ENCODE measurements around the gene ZFAND2A. TPM values are rescaled to one million over a fixed set of nuclear protein-coding genes. Genes with fewer than 3 reads are reported as not detected.
"Not testable (repeated sequence)": the region's sequence is repeated elsewhere in the genome, so short reads cannot be mapped to it uniquely, and the experiment has no call there.

ZFAND2A gene
- total RNA-seq, 1 donor from 2014 or later, result 14.7 TPM

DNA sequence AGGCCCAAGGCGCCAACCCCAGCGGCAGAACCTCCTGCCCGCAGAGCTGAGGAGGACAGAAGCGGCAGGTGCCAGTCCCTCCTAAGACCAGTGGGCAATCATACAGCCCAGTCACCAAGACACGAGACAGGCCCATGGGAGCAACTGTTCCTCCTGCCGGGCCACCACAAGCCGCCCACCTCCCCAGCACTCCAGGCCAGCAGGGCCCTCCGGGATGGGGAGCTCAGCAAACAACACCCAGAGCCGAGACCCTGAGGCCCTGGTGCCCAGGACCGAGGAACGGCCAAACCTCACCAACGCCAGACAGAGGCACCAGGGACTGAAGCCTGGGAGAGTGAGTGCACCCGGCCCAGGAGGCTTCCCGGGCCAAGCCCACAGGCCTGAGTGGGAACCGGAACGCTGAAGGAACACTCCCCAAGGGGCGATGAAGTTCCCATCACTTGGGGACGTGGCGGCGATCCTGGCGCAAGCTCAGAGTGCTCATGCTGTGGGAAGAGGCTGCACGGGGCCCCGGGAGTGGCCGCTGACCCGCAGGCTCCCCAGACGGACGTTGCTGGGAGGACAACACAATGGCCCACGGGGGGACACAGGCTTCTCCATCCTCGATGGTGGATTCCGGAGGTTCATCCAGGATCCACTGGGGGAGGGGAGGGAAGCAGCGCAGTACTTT, 37.0 kb downstream of the ZFAND2A start:
- no peak for DNase-seq

DNA sequence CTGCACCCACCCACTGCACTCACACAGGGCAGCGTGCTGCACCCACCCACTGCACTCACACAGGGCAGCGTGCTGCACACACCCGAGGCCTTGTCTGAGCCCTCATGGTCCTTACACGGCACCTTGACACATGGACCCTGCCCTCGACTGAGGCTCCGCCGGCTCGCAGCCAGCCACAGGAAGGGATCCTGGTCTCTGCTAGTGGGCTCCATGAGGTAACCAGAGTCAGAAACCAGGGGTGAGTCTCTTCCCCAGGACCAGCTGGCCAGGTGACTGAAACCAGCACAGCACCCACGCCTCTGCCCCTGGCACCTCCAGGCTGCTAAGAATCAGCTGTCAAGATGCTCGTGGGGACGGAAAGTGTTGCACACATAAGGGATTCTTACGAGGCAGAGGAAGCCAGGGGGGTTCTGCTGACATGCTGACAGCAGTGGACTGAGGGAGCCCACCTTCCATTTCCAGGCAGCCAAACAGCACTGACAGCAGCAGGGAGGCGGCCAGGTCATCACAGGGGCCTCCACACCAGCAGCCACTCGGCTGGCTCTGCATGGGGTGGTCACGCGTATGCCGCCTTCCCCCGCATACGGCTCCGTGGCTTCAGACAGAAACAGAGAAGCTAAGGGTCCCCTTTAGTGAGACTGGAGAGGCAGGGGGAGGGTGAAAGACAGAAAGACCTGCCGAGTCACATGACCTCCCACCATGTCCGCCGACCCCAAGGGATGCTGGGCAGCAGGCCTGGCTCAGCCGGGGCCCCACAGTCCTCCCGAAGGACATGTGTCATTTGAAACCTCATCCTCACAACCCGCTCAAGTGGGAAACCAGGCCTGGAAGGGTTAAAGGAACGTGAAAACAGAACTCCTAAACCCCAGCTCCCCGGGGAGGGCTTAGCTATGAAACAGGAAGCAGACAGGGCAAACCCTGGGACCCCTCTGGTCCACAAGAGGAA, 37.8 kb downstream of the ZFAND2A start:
- DNase-seq, result no peak

DNA sequence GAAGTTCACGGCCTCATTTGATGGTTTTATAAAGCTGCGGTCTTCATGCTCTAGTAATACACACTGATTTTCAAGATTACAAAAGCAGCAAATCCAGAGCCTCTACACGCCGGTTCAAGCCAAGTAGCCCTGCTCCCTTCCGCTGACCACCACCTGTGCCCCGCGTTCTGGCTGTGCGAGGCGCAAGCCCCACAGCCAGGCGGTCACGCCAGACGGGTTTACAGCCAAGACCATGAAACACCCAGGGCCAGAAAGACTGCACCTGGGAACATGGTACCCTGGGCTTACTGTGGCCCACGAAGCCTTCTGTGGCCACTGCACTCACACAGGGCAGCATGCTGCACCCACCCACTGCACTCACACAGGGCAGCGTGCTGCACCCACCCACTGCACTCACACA, 38.5 kb downstream of the ZFAND2A start:
- DNase-seq, result no peak

DNA sequence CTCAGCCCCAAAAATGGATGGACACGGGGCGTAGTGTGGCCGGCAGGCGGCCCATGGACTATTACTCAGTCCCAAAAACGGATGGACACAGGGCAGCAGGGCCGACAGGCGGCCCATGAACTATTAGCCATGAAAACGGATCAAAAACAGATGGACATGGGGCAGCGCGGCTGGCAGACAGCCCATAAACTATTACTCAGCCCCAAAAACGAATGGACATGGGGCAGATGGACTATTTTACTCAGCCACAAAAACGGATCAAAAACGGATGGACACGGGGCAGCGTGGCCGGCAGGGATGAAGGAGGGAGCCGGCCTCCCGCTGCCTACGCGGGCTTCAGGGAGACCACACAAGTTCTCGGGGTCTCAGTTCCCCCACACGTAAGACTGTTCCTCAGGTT, 39.2 kb downstream of the ZFAND2A start:
- no peak for DNase-seq

DNA sequence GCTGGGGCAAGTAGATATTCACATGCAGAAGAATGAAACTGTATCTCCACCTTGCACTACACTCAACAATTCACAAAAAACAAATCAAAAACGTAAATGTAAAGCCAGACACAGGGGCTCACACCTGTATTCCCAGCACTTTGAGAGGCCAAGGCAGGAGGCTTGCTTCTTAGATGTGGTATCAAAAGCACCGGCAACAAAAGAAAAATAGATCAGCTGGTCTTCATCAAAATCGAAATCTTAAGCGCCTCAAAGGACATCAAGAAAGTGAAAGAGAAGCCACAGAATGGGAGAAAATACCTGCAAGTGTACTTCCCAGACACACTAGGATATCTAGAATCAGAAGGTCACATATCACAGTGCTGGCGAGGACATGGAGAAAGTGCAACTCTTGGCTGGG, 40.8 kb downstream of the ZFAND2A start:
- no peak for DNase-seq

DNA sequence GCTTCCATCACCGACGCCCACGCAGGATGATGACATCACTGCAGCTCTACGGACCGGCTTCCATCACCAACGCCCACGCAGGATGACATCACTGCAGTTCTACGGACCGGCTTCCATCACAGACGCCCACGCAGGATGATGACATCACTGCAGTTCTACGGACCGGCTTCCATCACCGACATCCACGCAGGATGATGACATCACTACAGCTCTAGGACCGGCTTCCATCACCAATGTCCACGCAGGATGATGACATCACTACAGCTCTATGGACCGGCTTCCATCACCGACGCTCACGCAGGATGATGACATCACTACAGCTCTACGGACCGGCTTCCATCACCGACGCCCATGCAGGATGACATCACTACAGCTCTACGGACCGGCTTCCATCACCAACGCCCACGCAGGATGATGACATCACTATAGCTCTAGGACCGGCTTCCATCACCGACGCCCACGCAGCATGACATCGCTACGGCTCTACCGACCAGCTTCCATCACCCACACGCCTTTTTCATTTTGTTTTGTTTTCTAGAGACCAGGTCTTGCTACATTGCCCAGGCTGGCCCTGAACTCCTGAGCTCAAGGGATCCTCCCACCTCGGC, 42.6 kb downstream of the ZFAND2A start:
- no peak for DNase-seq

DNA sequence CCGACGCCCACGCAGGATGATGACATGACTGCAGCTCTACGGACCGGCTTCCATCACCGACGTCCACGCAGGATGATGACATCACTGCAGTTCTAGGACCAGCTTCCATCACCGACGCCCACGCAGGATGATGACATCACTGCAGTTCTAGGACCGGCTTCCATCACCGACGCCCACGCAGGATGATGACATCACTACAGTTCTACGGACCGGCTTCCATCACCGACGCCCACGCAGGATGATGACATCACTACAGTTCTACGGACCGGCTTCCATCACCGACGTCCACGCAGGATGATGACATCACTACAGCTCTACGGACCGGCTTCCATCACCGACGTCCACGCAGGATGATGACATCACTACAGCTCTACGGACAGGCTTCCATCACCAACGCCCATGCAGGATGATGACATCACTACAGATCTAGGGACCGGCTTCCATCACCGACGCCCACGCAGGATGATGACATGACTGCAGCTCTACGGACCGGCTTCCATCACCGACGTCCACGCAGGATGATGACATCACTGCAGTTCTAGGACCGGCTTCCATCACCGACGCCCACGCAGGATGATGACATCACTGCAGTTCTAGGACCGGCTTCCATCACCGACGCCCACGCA, 43.5 kb downstream of the ZFAND2A start:
- DNase-seq, result not testable (repeated sequence)

DNA sequence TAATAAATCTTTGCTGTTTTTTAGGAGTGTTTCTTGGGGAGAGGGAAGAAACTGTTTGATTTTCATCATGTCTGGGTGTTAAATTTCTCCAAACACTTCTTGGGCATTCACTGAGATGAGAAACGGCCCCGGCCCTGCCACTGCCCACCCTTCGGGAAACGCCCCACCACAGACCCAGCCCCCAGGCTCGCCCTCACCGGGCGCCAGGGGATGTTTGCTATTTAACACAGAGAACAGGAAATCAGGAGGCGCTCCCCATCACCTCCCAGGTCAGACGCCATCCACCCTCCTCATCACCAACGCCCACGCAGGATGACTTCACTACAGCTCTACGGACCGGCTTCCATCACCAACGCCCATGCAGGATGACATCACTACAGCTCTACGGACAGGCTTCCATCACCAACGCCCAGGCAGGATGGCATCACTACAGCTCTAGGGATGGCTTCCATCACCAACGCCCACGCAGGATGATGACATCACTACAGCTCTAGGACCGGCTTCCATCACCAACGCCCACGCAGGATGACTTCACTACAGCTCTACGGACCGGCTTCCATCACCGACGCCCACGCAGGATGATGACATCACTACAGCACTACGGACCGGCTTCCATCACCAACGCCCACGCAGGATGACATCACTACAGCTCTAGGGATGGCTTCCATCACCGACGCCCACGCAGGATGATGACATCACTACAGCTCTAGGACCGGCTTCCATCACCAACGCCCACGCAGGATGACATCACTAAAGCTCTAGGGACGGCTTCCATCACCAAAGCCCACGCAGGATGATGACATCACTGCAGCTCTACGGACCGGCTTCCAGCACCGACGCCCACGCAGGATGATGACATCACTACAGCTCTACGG, 44.6 kb downstream of the ZFAND2A start:
- not testable (repeated sequence) for DNase-seq

DNA sequence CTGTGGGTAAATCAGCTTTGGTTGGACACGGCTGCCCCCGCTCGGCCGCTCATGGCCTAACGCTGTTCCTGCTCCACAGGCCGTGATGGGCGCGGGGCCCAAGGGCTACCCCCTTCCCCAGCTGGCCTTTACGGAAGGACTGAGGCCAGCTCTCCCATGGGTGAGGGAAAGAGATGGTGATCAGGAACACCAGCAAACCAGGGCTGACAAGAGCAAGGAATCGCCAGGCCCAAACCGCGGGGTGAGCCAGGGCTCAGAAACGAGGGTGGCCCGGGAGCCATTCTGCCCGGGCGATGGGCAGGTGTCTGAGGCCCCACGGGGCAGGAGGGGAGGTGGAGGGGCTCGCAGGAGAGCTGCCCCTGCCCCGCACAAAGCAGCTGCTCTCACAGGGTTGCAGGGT, 45.5 kb downstream of the ZFAND2A start:
- DNase-seq, result no peak

DNA sequence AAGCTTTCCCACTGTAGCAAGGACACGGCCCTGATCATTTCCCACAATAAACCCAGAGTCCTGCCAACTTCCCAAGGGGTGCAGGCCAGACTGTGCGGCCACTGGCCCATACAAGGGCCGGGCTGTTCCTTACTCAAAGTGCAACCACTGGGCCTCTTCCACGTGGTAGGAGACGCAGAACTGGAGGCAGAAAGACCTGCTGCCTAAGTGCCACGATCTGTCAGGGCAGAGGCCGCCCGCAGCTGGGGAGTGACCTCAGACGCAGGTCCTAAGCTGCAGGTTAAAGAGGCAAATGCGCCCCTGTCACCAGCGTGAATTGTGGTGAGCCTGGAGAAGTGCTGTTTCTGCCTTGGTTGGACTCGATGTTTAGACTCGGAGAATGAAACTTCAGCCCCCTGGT, 45.9 kb downstream of the ZFAND2A start:
- DNase-seq, result no peak

DNA sequence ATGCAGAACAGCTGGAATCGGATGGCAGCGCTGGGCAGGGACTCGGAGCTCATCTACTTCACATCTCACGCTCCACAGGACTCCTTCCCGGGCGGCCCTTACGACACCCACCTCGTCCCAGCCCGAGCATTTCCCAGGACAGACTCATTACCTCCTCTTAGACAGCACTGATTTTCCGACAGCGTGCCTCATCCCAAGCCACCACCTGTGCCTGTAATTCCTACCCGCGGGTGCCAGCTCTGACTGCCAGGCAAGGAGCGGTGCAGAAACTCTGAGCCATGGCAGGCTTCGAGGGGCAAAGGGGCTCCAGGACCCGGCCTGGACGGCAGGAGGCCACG, 46.5 kb downstream of the ZFAND2A start:
- DNase-seq, result no peak

DNA sequence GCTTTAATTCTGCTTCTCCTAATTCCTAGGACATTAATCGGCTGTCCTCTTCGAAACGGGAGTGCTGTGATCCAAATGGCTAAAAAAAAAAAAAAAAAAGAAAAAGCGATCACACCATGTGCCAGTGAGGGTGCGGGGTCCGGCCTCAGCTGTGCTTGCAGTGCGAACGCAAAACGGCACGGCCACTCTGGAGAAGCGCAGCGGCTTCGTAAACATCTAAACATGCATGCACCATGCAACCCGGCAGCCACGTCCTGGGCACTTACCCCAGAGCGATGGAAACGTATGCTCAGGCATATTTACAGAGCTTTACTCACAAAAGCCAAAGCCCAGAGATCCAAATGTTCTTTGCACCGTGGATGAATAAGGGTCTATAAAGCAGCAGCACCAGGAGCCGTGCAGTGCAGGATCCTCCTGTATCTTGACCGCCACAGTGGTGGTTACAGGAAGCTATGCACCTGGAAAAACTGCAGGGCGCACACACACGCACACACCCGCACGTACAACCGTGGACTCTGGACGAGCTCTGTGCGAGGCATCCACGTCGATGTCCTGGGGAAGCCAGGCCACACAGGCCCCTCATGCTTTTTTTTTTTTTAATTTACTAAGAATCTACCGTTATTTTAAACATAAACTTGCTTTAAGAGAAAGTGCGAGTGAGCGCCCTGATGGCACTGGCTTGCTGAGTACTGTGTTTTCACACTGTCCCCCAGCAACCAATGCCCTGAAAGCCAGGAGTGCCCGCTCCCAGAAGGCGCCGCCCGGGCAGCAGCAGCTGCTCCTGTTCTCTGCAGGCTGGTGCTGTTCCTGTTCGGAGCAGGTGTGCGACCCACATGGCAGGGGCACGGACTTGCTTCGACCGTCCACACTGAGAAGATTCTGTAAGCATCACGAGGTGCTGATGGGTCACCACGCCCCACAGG, 47.1 kb downstream of the ZFAND2A start:
- DNase-seq, result no peak

DNA sequence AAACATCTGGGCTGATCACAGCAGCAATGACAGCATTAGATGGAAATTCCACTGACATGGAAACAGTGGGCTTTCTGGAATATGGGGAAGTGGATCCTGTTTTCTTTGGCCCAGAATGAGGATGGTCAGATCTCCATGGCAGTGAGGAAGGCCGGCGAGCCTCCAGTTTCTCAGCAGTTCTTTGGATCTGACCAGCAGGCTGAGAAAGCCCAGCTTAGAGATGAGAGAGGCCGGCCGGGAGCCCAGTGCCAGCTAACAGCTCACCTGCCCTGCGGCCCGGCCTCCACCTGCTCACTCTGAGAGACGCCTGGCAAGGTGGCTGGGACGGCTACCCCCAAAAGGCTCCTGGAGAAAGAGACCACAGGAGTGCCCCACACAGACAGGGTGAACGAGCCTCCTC, 47.9 kb downstream of the ZFAND2A start:
- DNase-seq, result no peak

DNA sequence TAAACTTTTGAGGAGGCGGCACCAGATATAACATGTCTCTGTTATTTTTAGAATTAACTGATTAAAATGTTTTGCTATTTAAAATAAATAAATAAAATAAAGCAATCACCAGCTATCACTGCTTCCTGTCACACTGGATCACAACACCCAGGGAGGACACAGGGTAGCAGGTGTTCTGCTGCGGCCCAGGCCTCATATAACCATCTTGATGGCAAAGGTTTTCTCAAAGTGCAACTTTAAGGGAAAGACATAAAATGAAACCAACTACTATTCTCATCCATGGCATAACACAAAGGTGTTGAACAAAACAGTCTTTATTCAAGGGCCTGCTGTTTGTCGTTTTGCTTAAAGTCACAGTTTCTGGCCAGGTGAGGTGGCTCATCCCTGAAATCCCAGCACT, 48.8 kb downstream of the ZFAND2A start:
- DNase-seq, result no peak

DNA sequence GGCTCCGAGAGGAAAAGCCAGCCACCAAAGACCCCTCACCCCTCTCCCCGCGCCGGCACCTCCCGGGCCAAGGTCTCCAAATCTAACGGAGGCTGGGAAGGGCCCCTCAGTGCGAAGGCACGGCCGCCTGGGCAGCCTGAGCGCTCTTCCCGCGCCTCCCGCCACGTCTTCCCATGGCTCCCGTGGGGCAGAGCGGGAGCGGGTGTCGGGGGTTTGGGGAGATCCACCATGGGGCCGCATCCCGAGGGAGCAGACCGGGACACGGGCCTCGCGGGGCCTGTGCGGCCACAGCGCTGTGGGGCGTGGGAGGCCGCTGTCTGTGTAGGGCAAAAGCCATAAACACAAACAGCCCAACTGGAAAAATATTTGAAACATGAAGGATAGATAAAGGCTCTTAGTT, 49.6 kb downstream of the ZFAND2A start:
- no peak for DNase-seq

DNA sequence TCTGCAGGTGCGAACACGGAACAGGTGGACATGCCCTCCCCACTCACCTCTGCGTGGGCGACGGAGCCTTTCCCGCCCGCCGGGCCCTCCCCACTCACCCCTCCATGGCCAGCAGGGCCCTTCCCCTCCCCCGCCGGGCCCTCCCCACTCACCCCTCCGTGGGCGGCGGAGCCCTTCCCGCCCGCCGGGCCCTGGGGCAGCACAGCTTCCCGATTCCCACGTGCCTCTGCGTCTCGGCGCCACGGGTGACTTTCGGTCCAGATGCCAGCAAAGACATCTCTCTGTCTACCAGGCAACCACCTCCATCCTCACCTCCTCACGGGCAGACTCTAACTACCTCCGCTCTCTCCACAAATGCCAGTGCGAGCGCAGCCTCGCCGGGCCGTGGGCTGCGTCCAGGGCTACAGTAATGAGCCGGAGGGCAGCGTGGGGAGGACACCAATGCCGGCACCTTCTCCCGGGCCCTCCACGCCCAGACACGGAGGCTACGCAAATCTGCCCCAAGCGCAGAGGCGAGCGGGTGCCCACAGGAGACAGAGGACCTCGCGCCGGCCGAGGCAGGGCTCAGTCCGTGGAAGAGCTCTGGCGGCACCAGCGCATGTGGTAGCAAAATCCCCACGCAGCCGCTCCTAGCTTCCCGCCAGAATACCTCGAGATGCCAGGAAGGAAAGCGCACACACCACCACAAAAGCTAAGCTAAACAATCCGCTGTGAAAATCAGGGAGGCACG, 50.2 kb downstream of the ZFAND2A start:
- no peak for DNase-seq

DNA sequence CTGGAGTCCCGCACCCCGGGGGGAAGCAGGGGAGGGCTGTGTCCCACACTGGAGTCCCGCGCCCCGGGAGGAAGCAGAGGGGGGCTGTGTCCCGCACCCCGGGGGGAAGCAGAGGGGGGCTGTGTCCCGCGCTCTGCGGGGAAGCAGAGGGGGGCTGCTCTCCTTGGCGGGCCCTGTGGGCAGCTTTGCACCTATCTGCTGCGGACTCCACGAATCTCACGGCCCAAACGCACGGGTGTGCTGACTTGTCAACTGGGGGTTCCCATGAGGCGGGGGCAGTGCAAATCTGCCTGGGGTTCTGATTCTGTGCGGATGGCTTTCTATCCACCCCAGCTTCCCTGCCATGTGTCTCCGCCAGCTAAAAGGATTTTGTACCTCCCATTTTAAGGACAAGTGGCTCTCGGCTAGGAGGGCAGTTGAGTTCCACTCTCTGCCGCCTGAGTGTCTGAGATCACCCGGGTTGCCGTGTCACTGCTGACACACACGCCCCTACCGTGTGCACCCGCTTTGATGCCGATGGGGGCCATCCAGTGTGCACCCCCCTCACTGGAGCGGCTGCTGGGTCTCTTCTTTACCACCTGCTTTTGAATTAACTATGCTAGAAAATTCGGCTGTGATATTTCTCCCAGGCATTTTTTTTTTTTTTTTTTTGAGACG, 51.6 kb downstream of the ZFAND2A start:
- DNase-seq, result no peak

DNA sequence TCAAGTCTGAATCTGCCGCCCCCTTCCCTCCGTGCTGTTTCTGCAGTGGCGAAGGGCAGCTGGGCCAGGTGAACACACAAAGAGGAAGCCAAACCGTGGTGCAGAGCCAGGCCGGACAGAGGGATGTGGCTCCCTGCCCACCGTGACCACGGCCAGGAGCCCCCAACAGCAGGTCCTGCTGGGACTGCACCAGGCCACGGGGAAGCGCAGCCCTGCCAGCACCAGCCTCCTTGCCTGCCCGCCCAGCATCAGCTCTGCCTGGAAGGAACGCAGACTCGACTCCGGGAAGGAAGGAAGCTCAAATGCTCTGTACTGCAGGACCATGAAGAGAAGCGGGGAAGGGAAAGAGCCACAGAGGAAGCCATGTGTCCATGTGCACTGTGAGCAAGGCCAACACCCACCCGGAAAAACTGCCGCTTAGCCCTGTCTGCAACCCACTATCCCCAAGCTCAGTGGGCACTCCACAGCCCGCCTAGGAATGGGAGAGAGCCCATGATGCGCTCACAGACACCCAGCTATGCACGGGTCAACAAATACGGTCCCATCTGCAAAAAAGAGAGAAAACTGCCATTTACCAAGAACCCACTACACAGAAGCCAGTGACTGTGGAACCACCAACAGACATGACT, 53.1 kb downstream of the ZFAND2A start:
- no peak for DNase-seq

Data from occipital lobe (tissue), 2 donors.